CD4-positive, alpha-beta T cell (primary cell): ENCODE results near the gene EMX2. TPM values are rescaled to one million over a fixed set of nuclear protein-coding genes. Genes with fewer than 3 reads are reported as not detected.

Source experiments
- ATAC-seq: fragments of 200-7000 bp; cut with Tn5 transposase; one replicate; pipeline ENCODE4 v1.10.0; 2022; ENCODE audit warnings: mild to moderate bottlenecking; ENCODE audit not compliant: poor library complexity
- CTCF ChIA-PET: fragments of 350-600 bp; sonication (Branson Sonifier 250); formaldehyde crosslinking; loops from one replicate; lab custom pipeline; 2021; ENCODE audit warnings: antibody characterized with exemption, inconsistent platforms; lab: Charles Lee
- POLR2A ChIA-PET: fragments of 350-600 bp; sonication (Branson Sonifier 250); formaldehyde crosslinking; loops from one replicate; lab custom pipeline; 2021; ENCODE audit warnings: antibody characterized with exemption, inconsistent platforms; lab: Charles Lee
- DNase-seq, 14 experiments: peaks; one replicate each; pipeline ENCODE4 v3.0.0-alpha.2; 2013 to 2020; ENCODE audit warnings: mixed read lengths in 2 of 14
- H3K27ac ChIP-seq, 2 donors: one replicate each; pipeline versions ENCODE4 v1.5.1 to v1.7.0; 2013; ENCODE audit warnings: low read length in 2 of 2, low read depth in 1 of 2, mild to moderate bottlenecking in 1 of 2
- H3K27me3 ChIP-seq, 2 experiments: 1 replicate in 1 of 2; 2 replicates in 1 of 2; pipeline versions ENCODE4 v1.6.1 to v1.7.0; 2013; ENCODE audit warnings: low read length in 2 of 2, control low read depth in 1 of 2, mild to moderate bottlenecking in 1 of 2, moderate library complexity in 1 of 2; ENCODE audit not compliant: insufficient read depth in 2 of 2, control insufficient read depth in 1 of 2
- H3K36me3 ChIP-seq: one replicate; pipeline ENCODE4 v1.6.1; 2013; ENCODE audit warnings: low read length, control low read depth; ENCODE audit not compliant: insufficient read depth
- H3K4me1 ChIP-seq: one replicate; pipeline ENCODE4 v1.6.1; 2013; ENCODE audit warnings: low read length, control low read depth; ENCODE audit not compliant: insufficient read depth
- H3K4me3 ChIP-seq: one replicate; pipeline ENCODE4 v1.5.1; 2013; ENCODE audit warnings: mild to moderate bottlenecking, low read length, moderate library complexity
- H3K9me3 ChIP-seq, 2 experiments: 1 replicate in 1 of 2; 2 replicates in 1 of 2; pipeline versions ENCODE4 v1.6.1 to v1.7.0; 2013; ENCODE audit warnings: low read length in 2 of 2, mild to moderate bottlenecking in 2 of 2, control low read depth in 1 of 2, moderate library complexity in 1 of 2; ENCODE audit not compliant: control insufficient read depth in 1 of 2, insufficient read depth in 1 of 2
- H3K27ac Mint-ChIP-seq: one replicate; pipeline ENCODE4 v1.8.0; 2020; ENCODE audit warnings: mixed read lengths
- H3K27me3 Mint-ChIP-seq: one replicate; pipeline ENCODE4 v1.8.0; 2021; ENCODE audit warnings: mixed read lengths
- H3K36me3 Mint-ChIP-seq: one replicate; pipeline ENCODE4 v1.8.0; 2021; ENCODE audit warnings: low read depth, mixed read lengths
- H3K4me1 Mint-ChIP-seq: one replicate; pipeline ENCODE4 v1.8.0; 2021; ENCODE audit warnings: low read depth, mixed read lengths
- H3K4me3 Mint-ChIP-seq: one replicate; pipeline ENCODE4 v1.8.0; 2020; ENCODE audit warnings: mild to moderate bottlenecking, mixed read lengths
- H3K9me3 Mint-ChIP-seq: one replicate; pipeline ENCODE4 v1.8.0; 2020; ENCODE audit warnings: mixed read lengths
- intact Hi-C, 2 experiments: fragments of 100-400 bp; cut with DNase I in 1 of 2; cut with micrococcal nuclease in 1 of 2; formaldehyde crosslinking; loops; one replicate each; pipeline versions ENCODE4 v1.15.1 to v1.9.0; 2023 to 2025; cut with DNase I, micrococcal nuclease
- total RNA-seq, 174 experiments: library from RNA in 2 of 174; stranded (reverse) in 2 of 174; gene quantifications; one replicate each; pipeline ENCODE4 v1.2.3 and lab custom pipeline; 2021 to 2026
- TF ChIP-seq, protein P1 (sequence below): fragments of 200-600 bp; IDR thresholded peaks from one replicate; pipeline ENCODE4 v1.8.0; 2022; ENCODE audit warnings: antibody characterized with exemption, mild to moderate bottlenecking

Gene EMX2
- total RNA-seq, 2 experiments from 2014 or later, result not detected

DNA sequence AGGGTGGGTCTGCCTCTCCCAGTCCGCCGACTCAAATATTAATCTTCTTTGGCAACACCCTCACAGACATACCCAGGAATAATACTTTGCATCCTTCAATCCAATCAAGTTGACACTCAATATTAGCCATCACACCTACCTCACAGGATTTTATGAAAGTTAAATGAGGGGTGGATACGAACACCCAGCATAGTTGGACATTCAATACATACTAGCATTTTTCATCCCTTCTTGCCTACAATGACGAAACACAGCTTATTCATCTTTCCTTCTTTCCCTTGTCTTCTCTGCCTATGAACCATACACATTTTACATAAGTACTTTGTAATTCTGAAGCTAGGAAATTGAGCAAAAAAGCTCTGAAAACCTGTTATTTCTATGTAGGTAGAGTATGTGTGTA, 48.5 kb downstream of the EMX2 start:
- Mint-ChIP-seq H3K36me3 (no peaks in the 10 kb centered on the region), H3K27ac (no peak overlapping the region), H3K4me3 (no peak overlapping the region), H3K27me3 (peaks cover 43% of the 10 kb centered on the region), H3K4me1 (no peaks in the 10 kb centered on the region), H3K9me3 (no peaks in the 10 kb centered on the region)
- no peak overlapping the region for H3K27ac ChIP-seq
- H3K36me3 ChIP-seq, result no peaks in the 10 kb centered on the region
- no peaks in the 10 kb centered on the region for H3K9me3 ChIP-seq
- H3K4me1 ChIP-seq, result no peaks in the 10 kb centered on the region
- DNase-seq, result no peak
- ChIA-PET CTCF (no interaction called here), POLR2A (no interaction called here)
- peaks cover 0 to 15% of the 10 kb centered on the region in 2 experiments for H3K27me3 ChIP-seq
- ATAC-seq, result no peak
- intact Hi-C loops, result no loop called here
- TF ChIP-seq, protein P1, sequence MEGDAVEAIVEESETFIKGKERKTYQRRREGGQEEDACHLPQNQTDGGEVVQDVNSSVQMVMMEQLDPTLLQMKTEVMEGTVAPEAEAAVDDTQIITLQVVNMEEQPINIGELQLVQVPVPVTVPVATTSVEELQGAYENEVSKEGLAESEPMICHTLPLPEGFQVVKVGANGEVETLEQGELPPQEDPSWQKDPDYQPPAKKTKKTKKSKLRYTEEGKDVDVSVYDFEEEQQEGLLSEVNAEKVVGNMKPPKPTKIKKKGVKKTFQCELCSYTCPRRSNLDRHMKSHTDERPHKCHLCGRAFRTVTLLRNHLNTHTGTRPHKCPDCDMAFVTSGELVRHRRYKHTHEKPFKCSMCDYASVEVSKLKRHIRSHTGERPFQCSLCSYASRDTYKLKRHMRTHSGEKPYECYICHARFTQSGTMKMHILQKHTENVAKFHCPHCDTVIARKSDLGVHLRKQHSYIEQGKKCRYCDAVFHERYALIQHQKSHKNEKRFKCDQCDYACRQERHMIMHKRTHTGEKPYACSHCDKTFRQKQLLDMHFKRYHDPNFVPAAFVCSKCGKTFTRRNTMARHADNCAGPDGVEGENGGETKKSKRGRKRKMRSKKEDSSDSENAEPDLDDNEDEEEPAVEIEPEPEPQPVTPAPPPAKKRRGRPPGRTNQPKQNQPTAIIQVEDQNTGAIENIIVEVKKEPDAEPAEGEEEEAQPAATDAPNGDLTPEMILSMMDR, result no peak
- no peak overlapping the region for H3K4me3 ChIP-seq

DNA sequence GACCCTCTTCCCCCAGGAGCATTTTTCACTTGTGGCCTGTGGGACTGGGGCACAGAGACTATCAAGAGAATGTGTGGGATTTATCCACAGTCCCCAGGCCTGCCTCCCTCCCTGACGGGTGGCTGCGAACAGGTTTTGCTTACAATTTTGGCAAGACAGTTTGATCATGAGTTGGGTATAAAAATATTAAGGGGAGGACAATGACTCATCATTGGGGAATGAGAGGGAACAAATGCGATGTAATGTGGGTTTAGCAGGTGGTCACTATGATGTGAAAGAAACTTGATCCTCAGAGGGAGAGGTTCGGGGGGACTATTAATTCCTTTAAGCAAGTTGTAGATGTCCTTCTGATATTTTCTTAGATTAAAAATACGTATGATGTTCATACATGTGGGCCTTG, 52.2 kb downstream of the EMX2 start:
- Mint-ChIP-seq H3K4me1 (no peaks in the 10 kb centered on the region), H3K36me3 (no peaks in the 10 kb centered on the region), H3K27me3 (peaks cover 52% of the 10 kb centered on the region), H3K4me3 (no peak overlapping the region), H3K27ac (no peak overlapping the region), H3K9me3 (no peaks in the 10 kb centered on the region)
- POLR2A ChIA-PET, result no interaction called here
- CTCF ChIA-PET, result no interaction called here
- Histone ChIP-seq H3K27ac (no peak overlapping the region), H3K4me1 (no peaks in the 10 kb centered on the region), H3K9me3 (no peaks in the 10 kb centered on the region), H3K27me3 (peaks cover 0 to 13% of the 10 kb centered on the region in 2 experiments), H3K4me3 (no peak overlapping the region), H3K36me3 (no peaks in the 10 kb centered on the region)
- intact Hi-C loops, result no loop called here
- TF ChIP-seq, protein P1, result no peak
- ATAC-seq, result no peak
- no peak for DNase-seq

DNA sequence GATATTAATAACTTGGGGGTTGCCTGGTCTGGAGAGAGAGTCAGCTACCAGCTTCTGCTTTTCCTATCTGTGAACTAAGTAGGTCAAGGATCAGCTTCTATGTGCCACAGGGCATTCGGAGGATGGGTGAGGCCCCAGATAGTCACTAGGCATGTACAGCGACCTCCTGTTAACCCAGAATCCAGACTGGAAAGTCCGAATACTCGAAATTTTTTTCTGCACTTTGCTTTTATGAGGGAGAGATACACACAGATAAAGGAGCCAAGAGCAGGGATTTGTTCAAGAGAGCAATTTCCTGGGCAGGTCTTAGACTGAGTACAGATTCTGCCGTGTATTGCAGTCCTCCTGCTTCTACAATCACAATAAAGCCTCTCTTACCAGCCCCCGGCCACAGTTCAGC, 54.2 kb downstream of the EMX2 start:
- H3K27me3 Mint-ChIP-seq, result peaks cover 36% of the 10 kb centered on the region
- TF ChIP-seq, protein P1, result no peak
- ATAC-seq, result no peak
- H3K27ac ChIP-seq, result no peak overlapping the region
- H3K9me3 Mint-ChIP-seq, result no peaks in the 10 kb centered on the region
- H3K9me3 ChIP-seq, result no peaks in the 10 kb centered on the region
- DNase-seq, result no peak
- no peaks in the 10 kb centered on the region for H3K4me1 ChIP-seq
- POLR2A ChIA-PET, result no interaction called here
- no peak overlapping the region for H3K27ac Mint-ChIP-seq
- no peak overlapping the region for H3K4me3 Mint-ChIP-seq
- no peak overlapping the region for H3K4me3 ChIP-seq
- intact Hi-C loops, result no loop called here
- CTCF ChIA-PET, result no interaction called here
- H3K36me3 ChIP-seq, result no peaks in the 10 kb centered on the region
- H3K27me3 ChIP-seq, result peaks cover 0 to 8% of the 10 kb centered on the region in 2 experiments
- no peaks in the 10 kb centered on the region for H3K36me3 Mint-ChIP-seq
- H3K4me1 Mint-ChIP-seq, result no peaks in the 10 kb centered on the region
